ENCODE measurements around the gene RNF182.

DNA sequence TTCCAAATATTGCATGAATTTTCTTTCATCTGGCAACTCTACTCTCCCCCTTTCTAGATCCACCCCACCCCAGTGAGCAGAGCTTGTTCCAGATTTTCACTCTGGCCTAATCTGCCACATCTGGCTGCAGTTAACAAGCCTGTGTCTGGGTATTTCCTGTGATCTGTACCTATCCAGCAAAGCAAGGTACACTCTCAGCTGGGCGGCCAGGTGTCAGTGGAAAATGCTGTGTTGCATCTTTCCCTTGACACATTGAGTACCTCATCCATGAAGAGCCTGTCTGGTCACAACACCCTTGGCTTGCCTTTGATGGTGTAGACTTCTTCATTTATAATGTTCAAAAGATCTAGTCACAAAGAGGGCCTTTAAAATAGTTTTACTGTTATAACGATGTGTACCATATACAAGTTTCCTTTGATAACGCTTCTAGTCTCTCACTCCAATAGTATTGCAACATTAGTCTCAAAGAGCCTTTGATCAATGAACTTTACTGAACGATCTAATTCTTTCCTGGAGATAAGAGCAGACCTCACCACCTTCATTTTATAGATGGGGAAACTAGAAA is 6.0 kb upstream of the RNF182 start:
- no peak for TF ChIP-seq POLR2AphosphoS5 (IDR thresholded peaks at IDR 0.05; ENCODE audit: borderline replicate concordance, low read depth, low read length)
- TF ChIP-seq EZH2 (IDR thresholded peaks at IDR 0.05), result no peak
- no peak for TF ChIP-seq FOXP2 (optimal IDR thresholded peaks at IDR 0.05; ENCODE audit: control extremely low read depth, extremely low read length, insufficient read depth)
